Panc1 (cell line): ENCODE results near the gene KRT23. TPM values are rescaled to one million over a fixed set of nuclear protein-coding genes. Genes with fewer than 3 reads are reported as not detected.

Source experiments
- ATAC-seq: fragments of 200-7000 bp; cut with Tn5 transposase; 2 replicates; pipeline ENCODE4 v1.9.1; 2020; ENCODE audit warnings: mild to moderate bottlenecking, moderate library complexity
- BruUV-seq: library from RNA; stranded (reverse); fragments of 400-500 nt; replicated peaks from 2 replicates; lab custom pipeline; 2021; lab: Mats Ljungman, UMichigan
- CTCF ChIA-PET: fragments of 300-600 bp; sonication (Branson Sonifier 250); formaldehyde crosslinking; loops from one replicate; lab custom pipeline; 2022; ENCODE audit warnings: antibody characterized with exemption; lab: Charles Lee
- POLR2A ChIA-PET: fragments of 300-600 bp; sonication (Branson Sonifier 250); formaldehyde crosslinking; loops from one replicate; lab custom pipeline; 2022; ENCODE audit warnings: antibody characterized with exemption; lab: Charles Lee
- DNase-seq: peaks from one replicate; pipeline ENCODE4 v3.0.0-alpha.2; 2010; ENCODE audit warnings: low read depth, low spot score
- H3K27ac ChIP-seq: 2 replicates; pipeline ENCODE4 v1.5.1; 2011; ENCODE audit warnings: mild to moderate bottlenecking, low read length, inconsistent platforms
- H3K27me3 ChIP-seq: fragments of 200-500 bp; sonication (Bioruptor generic); 2 replicates; pipeline ENCODE4 v1.6.0; 2014; ENCODE audit warnings: low read length, inconsistent platforms; ENCODE audit not compliant: control insufficient read depth, insufficient read depth
- H3K36me3 ChIP-seq: fragments of 200-500 bp; sonication (Bioruptor generic); 2 replicates; pipeline ENCODE4 v1.5.1; 2014; ENCODE audit warnings: inconsistent platforms, mild to moderate bottlenecking, low read length, moderate library complexity; ENCODE audit not compliant: control insufficient read depth, insufficient read depth
- H3K4me1 ChIP-seq: 2 replicates; pipeline ENCODE4 v1.5.1; 2011; ENCODE audit warnings: inconsistent platforms, mild to moderate bottlenecking, low read length, moderate library complexity; ENCODE audit not compliant: control insufficient read depth, insufficient read depth
- H3K4me3 ChIP-seq, 2 experiments: 2 replicates each; pipeline ENCODE4 v1.5.1; 2011 to 2012; ENCODE audit warnings: low read depth in 2 of 2, low read length in 2 of 2, mild to moderate bottlenecking in 2 of 2, inconsistent platforms in 1 of 2, moderate library complexity in 1 of 2
- H3K9me3 ChIP-seq: fragments of 200-500 bp; sonication (Bioruptor generic); 2 replicates; pipeline ENCODE4 v1.5.1; 2014; ENCODE audit warnings: low read depth, mild to moderate bottlenecking, inconsistent platforms, low read length, moderate library complexity; ENCODE audit not compliant: control insufficient read depth, insufficient read depth
- POLR2AphosphoS5 ChIP-seq: IDR thresholded peaks from 2 replicates; pipeline ENCODE4 v1.6.1; 2012; ENCODE audit warnings: mild to moderate bottlenecking, low read depth, low read length, moderate library complexity
- SIN3A ChIP-seq: IDR thresholded peaks from 2 replicates; pipeline ENCODE4 v1.6.1; 2012; ENCODE audit warnings: low read depth, mild to moderate bottlenecking, low read length, moderate library complexity, borderline replicate concordance; ENCODE audit not compliant: insufficient read depth
- TCF7L2 ChIP-seq: IDR thresholded peaks from 2 replicates; pipeline ENCODE4 v1.6.1; 2011; ENCODE audit warnings: mild to moderate bottlenecking, low read depth, low read length, inconsistent platforms
- in situ Hi-C: cut with HindIII; loops from 2 replicates; pipeline ENCODE4 v1.10.0; 2016; ENCODE audit warnings: low sequenced_read_pairs, low pct_unique_long_range_greater_than_20kb
- intact Hi-C: fragments of 100-400 bp; cut with micrococcal nuclease; formaldehyde crosslinking; loops from one replicate; pipeline ENCODE4 v1.10.0; 2022; ENCODE audit not compliant: unreplicated experiment
- total RNA-seq: library from RNA; stranded (reverse); gene quantifications from one replicate; pipeline ENCODE4 v1.2.1, GENCODE V29; 2021; ENCODE audit not compliant: unreplicated experiment
- TF ChIP-seq, protein P1 (sequence below): fragments of 450-650 bp; IDR thresholded peaks from 2 replicates; pipeline ENCODE4 v1.5.1; 2017; ENCODE audit warnings: mild to moderate bottlenecking
- TF ChIP-seq, protein P2 (sequence below), 2 experiments: IDR thresholded peaks; 2 replicates each; pipeline ENCODE4 v1.6.1; 2011 to 2012; ENCODE audit warnings: low read depth in 2 of 2, control low read depth in 1 of 2, low read length in 1 of 2, mild to moderate bottlenecking in 1 of 2, moderate library complexity in 1 of 2; ENCODE audit not compliant: insufficient read depth in 1 of 2

The KRT23 gene
- total RNA-seq, 1 experiment from 2014 or later: not detected

DNA sequence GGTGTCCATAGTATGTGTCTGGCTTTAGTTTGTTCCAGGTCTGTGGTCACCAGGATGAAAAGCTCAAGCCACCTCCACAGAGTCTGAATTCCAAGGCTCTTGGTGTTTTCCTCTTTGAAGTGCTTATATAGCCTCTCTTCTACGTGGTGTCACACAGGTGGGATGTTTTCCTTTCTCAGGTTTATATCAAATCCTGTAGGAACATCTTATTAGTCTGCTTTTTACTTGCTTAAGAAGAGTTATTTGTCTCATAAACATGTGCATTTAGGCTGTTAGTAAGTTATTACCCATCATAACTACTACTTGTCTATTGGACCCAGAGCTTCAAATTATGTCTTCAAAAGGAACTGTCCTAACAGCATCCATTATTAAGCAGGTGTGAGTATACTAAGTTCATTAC, 29.4 kb upstream of the KRT23 start, which contains the start of gene KRT39:
Gene KRT39, minus strand, starts transcription at position 101 of the 400 bp plus-strand sequence. Its CDS starts 92 bp downstream, at position 9.
- DNase-seq (no peak), ATAC-seq (no peak)
- Histone ChIP-seq H3K27ac (no peak within 1 kb of the TSS), H3K4me1 (no peaks in the 10 kb centered on the region), H3K36me3 (no peaks in the 10 kb centered on the region), H3K9me3 (no peaks in the 10 kb centered on the region), H3K27me3 (no peaks in the 10 kb centered on the region), H3K4me3 (no peak within 1 kb of the TSS)
- CTCF ChIA-PET: no interaction called here
- BruUV-seq: no TSS peak
- TF ChIP-seq, protein P1, sequence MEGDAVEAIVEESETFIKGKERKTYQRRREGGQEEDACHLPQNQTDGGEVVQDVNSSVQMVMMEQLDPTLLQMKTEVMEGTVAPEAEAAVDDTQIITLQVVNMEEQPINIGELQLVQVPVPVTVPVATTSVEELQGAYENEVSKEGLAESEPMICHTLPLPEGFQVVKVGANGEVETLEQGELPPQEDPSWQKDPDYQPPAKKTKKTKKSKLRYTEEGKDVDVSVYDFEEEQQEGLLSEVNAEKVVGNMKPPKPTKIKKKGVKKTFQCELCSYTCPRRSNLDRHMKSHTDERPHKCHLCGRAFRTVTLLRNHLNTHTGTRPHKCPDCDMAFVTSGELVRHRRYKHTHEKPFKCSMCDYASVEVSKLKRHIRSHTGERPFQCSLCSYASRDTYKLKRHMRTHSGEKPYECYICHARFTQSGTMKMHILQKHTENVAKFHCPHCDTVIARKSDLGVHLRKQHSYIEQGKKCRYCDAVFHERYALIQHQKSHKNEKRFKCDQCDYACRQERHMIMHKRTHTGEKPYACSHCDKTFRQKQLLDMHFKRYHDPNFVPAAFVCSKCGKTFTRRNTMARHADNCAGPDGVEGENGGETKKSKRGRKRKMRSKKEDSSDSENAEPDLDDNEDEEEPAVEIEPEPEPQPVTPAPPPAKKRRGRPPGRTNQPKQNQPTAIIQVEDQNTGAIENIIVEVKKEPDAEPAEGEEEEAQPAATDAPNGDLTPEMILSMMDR: no peak
- TF ChIP-seq SIN3A (no peak), TCF7L2 (no peak), POLR2AphosphoS5 (no peak)
- TF ChIP-seq, protein P2, sequence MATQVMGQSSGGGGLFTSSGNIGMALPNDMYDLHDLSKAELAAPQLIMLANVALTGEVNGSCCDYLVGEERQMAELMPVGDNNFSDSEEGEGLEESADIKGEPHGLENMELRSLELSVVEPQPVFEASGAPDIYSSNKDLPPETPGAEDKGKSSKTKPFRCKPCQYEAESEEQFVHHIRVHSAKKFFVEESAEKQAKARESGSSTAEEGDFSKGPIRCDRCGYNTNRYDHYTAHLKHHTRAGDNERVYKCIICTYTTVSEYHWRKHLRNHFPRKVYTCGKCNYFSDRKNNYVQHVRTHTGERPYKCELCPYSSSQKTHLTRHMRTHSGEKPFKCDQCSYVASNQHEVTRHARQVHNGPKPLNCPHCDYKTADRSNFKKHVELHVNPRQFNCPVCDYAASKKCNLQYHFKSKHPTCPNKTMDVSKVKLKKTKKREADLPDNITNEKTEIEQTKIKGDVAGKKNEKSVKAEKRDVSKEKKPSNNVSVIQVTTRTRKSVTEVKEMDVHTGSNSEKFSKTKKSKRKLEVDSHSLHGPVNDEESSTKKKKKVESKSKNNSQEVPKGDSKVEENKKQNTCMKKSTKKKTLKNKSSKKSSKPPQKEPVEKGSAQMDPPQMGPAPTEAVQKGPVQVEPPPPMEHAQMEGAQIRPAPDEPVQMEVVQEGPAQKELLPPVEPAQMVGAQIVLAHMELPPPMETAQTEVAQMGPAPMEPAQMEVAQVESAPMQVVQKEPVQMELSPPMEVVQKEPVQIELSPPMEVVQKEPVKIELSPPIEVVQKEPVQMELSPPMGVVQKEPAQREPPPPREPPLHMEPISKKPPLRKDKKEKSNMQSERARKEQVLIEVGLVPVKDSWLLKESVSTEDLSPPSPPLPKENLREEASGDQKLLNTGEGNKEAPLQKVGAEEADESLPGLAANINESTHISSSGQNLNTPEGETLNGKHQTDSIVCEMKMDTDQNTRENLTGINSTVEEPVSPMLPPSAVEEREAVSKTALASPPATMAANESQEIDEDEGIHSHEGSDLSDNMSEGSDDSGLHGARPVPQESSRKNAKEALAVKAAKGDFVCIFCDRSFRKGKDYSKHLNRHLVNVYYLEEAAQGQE (IDR thresholded peaks at IDR 0.05; ENCODE audit: insufficient read depth in 1 of 2, low read depth in 2 of 2, low read length in 1 of 2): no peak
- POLR2A ChIA-PET: interaction anchor here (0.6 kb wide), 1 partner anchor 261 kb away, joined by 3 read pairs; no protein-coding TSS in a partner anchor
- in situ Hi-C loops (no loop called here), intact Hi-C loops (no loop called here)

DNA sequence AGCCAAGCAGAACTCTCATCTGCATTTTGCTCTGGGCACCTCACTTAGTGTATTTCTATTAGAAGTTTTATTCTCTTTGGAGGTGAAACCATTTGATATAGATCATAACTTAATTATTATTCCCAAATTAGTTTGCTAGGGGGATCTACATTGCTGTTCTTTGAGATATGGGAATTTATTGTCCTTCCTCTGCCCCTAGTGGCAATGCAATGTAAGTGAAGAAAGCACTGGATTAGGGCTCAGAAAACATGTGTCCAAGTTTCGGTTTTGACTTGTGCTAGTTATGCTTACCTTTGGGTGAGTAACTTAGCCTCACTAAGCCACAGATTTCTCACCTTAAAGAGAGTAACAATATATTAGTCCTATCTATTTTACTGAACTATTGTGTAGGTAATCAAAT, 26.4 kb upstream of the KRT23 start:
- Histone ChIP-seq H3K27me3 (no peaks in the 10 kb centered on the region), H3K4me1 (no peaks in the 10 kb centered on the region), H3K36me3 (no peaks in the 10 kb centered on the region), H3K4me3 (no peak overlapping the region), H3K27ac (no peak overlapping the region), H3K9me3 (no peaks in the 10 kb centered on the region)
- TF ChIP-seq SIN3A (no peak), TCF7L2 (no peak), POLR2AphosphoS5 (no peak)
- TF ChIP-seq, protein P2 (IDR thresholded peaks at IDR 0.05; ENCODE audit: insufficient read depth in 1 of 2, low read depth in 2 of 2, low read length in 1 of 2): no peak
- TF ChIP-seq, protein P1: peak; percentile 60; the same call in 1 of the 2 replicates
- intact Hi-C loops (no loop called here), in situ Hi-C loops (no loop called here)
- ATAC-seq (no peak), DNase-seq (no peak)
- BruUV-seq: no TSS peak
- ChIA-PET CTCF (interaction anchor here (0.6 kb wide), 1 partner anchor 18 kb away, joined by 3 read pairs; no protein-coding TSS in a partner anchor), POLR2A (no interaction called here)
